ENCODE data around the gene CNTNAP2. TPM values are rescaled to one million over a fixed set of nuclear protein-coding genes. Genes with fewer than 3 reads are reported as not detected.
"Not testable (repeated sequence)": the region's sequence is repeated elsewhere in the genome, so short reads cannot be mapped to it uniquely, and the experiment has no call there.

The CNTNAP2 gene
- total and polyA plus RNA-seq, 2 donors from 2014 or later, result 0.06 to 0.13 TPM

- intact Hi-C loops (cut with DNase I), result no loop called here
- Histone ChIP-seq H3K27me3 (ENCODE audit: control insufficient read depth, insufficient read depth, low read length) (no peaks in the 10 kb centered on the region), H3K27ac (ENCODE audit: low read depth in 2 of 2, low read length in 2 of 2) (no peak overlapping the region), H3K4me3 (ENCODE audit: low read length in 3 of 3) (no peak overlapping the region), H3K36me3 (ENCODE audit: control insufficient read depth in 2 of 3, insufficient read depth in 3 of 3, low read length in 3 of 3) (no peaks in the 10 kb centered on the region), H3K4me1 (ENCODE audit: control insufficient read depth in 2 of 3, insufficient read depth in 2 of 3, low read depth in 1 of 3, low read length in 3 of 3) (no peaks in the 10 kb centered on the region), H3K9me3 (ENCODE audit: control insufficient read depth in 2 of 3, insufficient read depth in 1 of 3, low read length in 3 of 3) (no peaks in the 10 kb centered on the region), H3K9ac (ENCODE audit: low read length in 3 of 3) (no peak overlapping the region)
- no peak for FAIRE-seq
- no peak for TF ChIP-seq CTCF (IDR thresholded peaks at IDR 0.05; ENCODE audit: borderline replicate concordance, extremely low read depth, insufficient read depth)
- no peak for DNase-seq
Measured at GRCh38 chr7:147096629-147097028, 980.0 kb downstream of the CNTNAP2 start.

DNA sequence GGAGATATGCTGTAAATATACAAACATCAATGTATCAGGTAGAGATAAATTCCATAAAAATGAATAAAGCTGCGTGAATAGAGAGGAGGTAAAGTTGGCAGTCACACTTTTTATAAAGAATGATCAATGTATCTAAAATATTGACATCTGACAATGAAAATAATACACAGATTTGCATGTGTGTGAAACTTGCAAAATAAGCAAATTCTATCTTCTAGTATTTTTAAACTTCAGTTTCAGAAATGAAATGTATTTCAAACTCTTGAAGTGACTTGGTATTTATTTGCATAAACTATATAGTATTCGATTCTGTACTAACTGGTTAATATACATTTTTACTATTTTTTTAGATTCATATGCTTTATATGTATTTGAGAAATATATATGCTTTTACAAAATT, 986.6 kb downstream of the CNTNAP2 start:
- DNase-seq, result no peak
- intact Hi-C loops (cut with DNase I), result no loop called here

GRCh38 chr7:147106746-147107145, 990.1 kb downstream of the CNTNAP2 start:
- Histone ChIP-seq H3K4me1 (ENCODE audit: control insufficient read depth in 2 of 3, insufficient read depth in 2 of 3, low read depth in 1 of 3, low read length in 3 of 3) (no peaks in the 10 kb centered on the region), H3K36me3 (ENCODE audit: control insufficient read depth in 2 of 3, insufficient read depth in 3 of 3, low read length in 3 of 3) (no peaks in the 10 kb centered on the region), H3K9ac (ENCODE audit: low read length in 3 of 3) (no peak overlapping the region), H3K4me3 (ENCODE audit: low read length in 3 of 3) (no peak overlapping the region), H3K9me3 (ENCODE audit: control insufficient read depth in 2 of 3, insufficient read depth in 1 of 3, low read length in 3 of 3) (no peaks in the 10 kb centered on the region), H3K27ac (ENCODE audit: low read depth in 2 of 2, low read length in 2 of 2) (no peak overlapping the region), H3K27me3 (ENCODE audit: control insufficient read depth, insufficient read depth, low read length) (no peaks in the 10 kb centered on the region)
- FAIRE-seq (no peak), DNase-seq (no peak)
- TF ChIP-seq CTCF (IDR thresholded peaks at IDR 0.05; ENCODE audit: borderline replicate concordance, extremely low read depth, insufficient read depth), result no peak
- intact Hi-C loops (cut with DNase I), result no loop called here

More for the DNA sequence above, 986.6 kb downstream of the CNTNAP2 start:
- Histone ChIP-seq H3K4me3 (ENCODE audit: low read length in 3 of 3) (no peak overlapping the region), H3K9ac (ENCODE audit: low read length in 3 of 3) (no peak overlapping the region), H3K4me1 (ENCODE audit: control insufficient read depth in 2 of 3, insufficient read depth in 2 of 3, low read depth in 1 of 3, low read length in 3 of 3) (no peaks in the 10 kb centered on the region), H3K27ac (ENCODE audit: low read depth in 2 of 2, low read length in 2 of 2) (no peak overlapping the region), H3K36me3 (ENCODE audit: control insufficient read depth in 2 of 3, insufficient read depth in 3 of 3, low read length in 3 of 3) (no peaks in the 10 kb centered on the region), H3K27me3 (ENCODE audit: control insufficient read depth, insufficient read depth, low read length) (no peaks in the 10 kb centered on the region), H3K9me3 (ENCODE audit: control insufficient read depth in 2 of 3, insufficient read depth in 1 of 3, low read length in 3 of 3) (no peaks in the 10 kb centered on the region)
- no peak for TF ChIP-seq CTCF (IDR thresholded peaks at IDR 0.05; ENCODE audit: borderline replicate concordance, extremely low read depth, insufficient read depth)
- FAIRE-seq, result no peak

GRCh38 chr7:147114525-147114924, 997.9 kb downstream of the CNTNAP2 start:
- not testable (repeated sequence) for H3K27me3 ChIP-seq (ENCODE audit: control insufficient read depth, insufficient read depth, low read length)

More at GRCh38 chr7:147114525-147114924, 997.9 kb downstream of the CNTNAP2 start:
- intact Hi-C loops (cut with DNase I); H3K9ac ChIP-seq (ENCODE audit: low read length in 3 of 3); H3K27ac ChIP-seq (ENCODE audit: low read depth in 2 of 2, low read length in 2 of 2); H3K4me3 ChIP-seq (ENCODE audit: low read length in 3 of 3); H3K36me3 ChIP-seq (ENCODE audit: control insufficient read depth in 2 of 3, insufficient read depth in 3 of 3, low read length in 3 of 3); DNase-seq; H3K4me1 ChIP-seq (ENCODE audit: control insufficient read depth in 2 of 3, insufficient read depth in 2 of 3, low read depth in 1 of 3, low read length in 3 of 3); FAIRE-seq: not testable (repeated sequence)
- H3K9me3 ChIP-seq (ENCODE audit: control insufficient read depth in 2 of 3, insufficient read depth in 1 of 3, low read length in 3 of 3), result peaks cover 0 to 15% (median 6%) of the 10 kb centered on the region in 3 donors
